ENCODE data around the gene WTIP.

- TF ChIP-seq CTCF (IDR thresholded peaks at IDR 0.05) (no peak), POLR2A (IDR thresholded peaks at IDR 0.05) (no peak)
Measured at GRCh38 chr19:34452723-34453122, 28.8 kb upstream of the WTIP start.

All from adrenal gland (tissue), 5 donors.